IMR-90 (cell line): ENCODE results near the gene TSKU. TPM values are rescaled to one million over a fixed set of nuclear protein-coding genes. Genes with fewer than 3 reads are reported as not detected.

Experiments used
- ATAC-seq: fragments of 200-7000 bp; cut with Tn5 transposase; 2 replicates; pipeline ENCODE4 v1.9.1; 2020; ENCODE audit warnings: low read depth, mild to moderate bottlenecking, moderate library complexity
- BruUV-seq: library from RNA; stranded (reverse); fragments of 400-500 nt; replicated peaks from 2 replicates; lab custom pipeline; 2021; lab: Mats Ljungman, UMichigan
- CTCF ChIA-PET: fragments of 300-600 bp; formaldehyde crosslinking; extraction: SDS; loops from one replicate; lab custom pipeline; 2021; ENCODE audit warnings: antibody characterized with exemption; lab: Yijun Ruan, JAX
- POLR2A ChIA-PET: fragments of 300-600 bp; sonication (Branson Sonifier 250); formaldehyde crosslinking; loops from one replicate; lab custom pipeline; 2022; ENCODE audit warnings: antibody characterized with exemption; ENCODE audit not compliant: unreplicated experiment; lab: Charles Lee
- DNase-seq: peaks from one replicate; pipeline ENCODE4 v3.0.0; 2013
- H2AFZ ChIP-seq: replicated peaks from 2 replicates; pipeline ENCODE3; 2013; ENCODE audit warnings: low read length, mild to moderate bottlenecking; ENCODE audit not compliant: poor library complexity
- H2AK5ac ChIP-seq: 2 replicates; pipeline ENCODE4 v1.6.1; 2013; ENCODE audit warnings: low read depth, low read length, inconsistent platforms
- H2AK9ac ChIP-seq: replicated peaks from 2 replicates; pipeline ENCODE3; 2013; ENCODE audit warnings: mild to moderate bottlenecking, low read depth, low read length, moderate library complexity; ENCODE audit not compliant: poor library complexity
- H2BK120ac ChIP-seq: 2 replicates; pipeline ENCODE4 v1.6.1; 2013; ENCODE audit warnings: low read depth, low read length, inconsistent platforms
- H2BK15ac ChIP-seq: 3 replicates; pipeline ENCODE4 v1.6.1; 2013; ENCODE audit warnings: low read depth, low read length, inconsistent platforms
- H2BK20ac ChIP-seq: 2 replicates; pipeline ENCODE4 v1.6.1; 2013; ENCODE audit warnings: low read depth, mild to moderate bottlenecking, inconsistent platforms, low read length, moderate library complexity
- H2BK5ac ChIP-seq: 2 replicates; pipeline ENCODE4 v1.6.1; 2013; ENCODE audit warnings: mild to moderate bottlenecking, low read depth, low read length, inconsistent platforms; ENCODE audit not compliant: poor library complexity, severe bottlenecking
- H3K14ac ChIP-seq: replicated peaks from 2 replicates; pipeline ENCODE4 v1.6.1; 2013; ENCODE audit warnings: low read depth, low read length, inconsistent platforms
- H3K18ac ChIP-seq: 2 replicates; pipeline ENCODE4 v1.6.1; 2013; ENCODE audit warnings: low read depth, low read length, control low read depth
- H3K23ac ChIP-seq: 2 replicates; pipeline ENCODE4 v1.6.1; 2013; ENCODE audit warnings: low read depth, low read length, inconsistent platforms
- H3K27ac ChIP-seq: 2 replicates; pipeline ENCODE4 v1.5.1; 2013; ENCODE audit warnings: mild to moderate bottlenecking, control low read depth, low read length; ENCODE audit not compliant: insufficient read depth
- H3K27me3 ChIP-seq: 2 replicates; pipeline ENCODE4 v1.6.1; 2013; ENCODE audit warnings: low read length; ENCODE audit not compliant: control insufficient read depth, insufficient read depth
- H3K36me3 ChIP-seq: 2 replicates; pipeline ENCODE4 v1.6.1; 2013; ENCODE audit warnings: low read length, mixed read lengths; ENCODE audit not compliant: control insufficient read depth, insufficient read depth
- H3K4ac ChIP-seq: 2 replicates; pipeline ENCODE4 v1.6.1; 2013; ENCODE audit warnings: low read depth, low read length, inconsistent platforms
- H3K4me1 ChIP-seq: 2 replicates; pipeline ENCODE4 v1.6.1; 2013; ENCODE audit warnings: low read length, mixed read lengths; ENCODE audit not compliant: control insufficient read depth, insufficient read depth
- H3K4me2 ChIP-seq: 2 replicates; pipeline ENCODE4 v1.6.1; 2013; ENCODE audit warnings: low read depth, mild to moderate bottlenecking, control low read depth, low read length, moderate library complexity
- H3K4me3 ChIP-seq: 2 replicates; pipeline ENCODE4 v1.5.1; 2013; ENCODE audit warnings: low read depth, mild to moderate bottlenecking, control low read depth, low read length, moderate library complexity; ENCODE audit not compliant: insufficient read depth
- H3K56ac ChIP-seq: 2 replicates; pipeline ENCODE4 v1.6.1; 2013; ENCODE audit warnings: low read length, inconsistent platforms; ENCODE audit not compliant: insufficient read depth; ENCODE audit errors: extremely low read depth
- H3K79me1 ChIP-seq, 2 experiments: 2 replicates each; pipeline ENCODE4 v1.6.1; 2013; ENCODE audit warnings: low read length in 2 of 2, inconsistent platforms in 1 of 2, low read depth in 1 of 2
- H3K9ac ChIP-seq: 2 replicates; pipeline ENCODE4 v1.6.1; 2013; ENCODE audit warnings: low read depth, low read length, control low read depth
- H3K9me1 ChIP-seq: 2 replicates; pipeline ENCODE4 v1.6.1; 2013; ENCODE audit warnings: low read length, inconsistent platforms; ENCODE audit not compliant: insufficient read depth
- H3K9me3 ChIP-seq: 2 replicates; pipeline ENCODE4 v1.6.1; 2013; ENCODE audit warnings: low read length; ENCODE audit not compliant: control insufficient read depth, insufficient read depth
- H4K20me1 ChIP-seq: 2 replicates; pipeline ENCODE4 v1.6.1; 2013; ENCODE audit warnings: low read length, inconsistent platforms; ENCODE audit not compliant: insufficient read depth
- H4K5ac ChIP-seq: 2 replicates; pipeline ENCODE4 v1.6.1; 2013; ENCODE audit warnings: mild to moderate bottlenecking, low read depth, low read length, control low read depth
- H4K8ac ChIP-seq, 2 experiments: 2 replicates each; pipeline ENCODE4 v1.6.1; 2013; ENCODE audit warnings: low read depth in 2 of 2, low read length in 2 of 2, control low read depth in 1 of 2, inconsistent platforms in 1 of 2
- H4K91ac ChIP-seq: 2 replicates; pipeline ENCODE4 v1.6.1; 2013; ENCODE audit warnings: low read depth, low read length, inconsistent platforms; ENCODE audit not compliant: insufficient read depth
- BHLHE40 ChIP-seq: fragments of 150-350 bp; IDR thresholded peaks from 2 replicates; pipeline ENCODE4 v1.6.1; 2016; ENCODE audit warnings: mild to moderate bottlenecking, low read depth, low read length
- CEBPB ChIP-seq: IDR thresholded peaks from 2 replicates; pipeline ENCODE4 v1.6.1; 2012; ENCODE audit warnings: low read depth, low read length, improper control_type of control experiment
- CHD1 ChIP-seq: IDR thresholded peaks from 2 replicates; pipeline ENCODE4 v1.6.1; 2012; ENCODE audit warnings: low read depth, low read length, improper control_type of control experiment
- CTCF ChIP-seq: conservative IDR thresholded peaks from 2 replicates; pipeline ENCODE4 v1.5.1; 2012; ENCODE audit warnings: mild to moderate bottlenecking, low read depth, low read length, improper control_type of control experiment
- ELK1 ChIP-seq: fragments of 150-350 bp; IDR thresholded peaks from 2 replicates; pipeline ENCODE4 v1.6.1; 2016; ENCODE audit warnings: low read depth, mild to moderate bottlenecking, low read length, moderate library complexity, borderline replicate concordance
- FOS ChIP-seq: fragments of 150-350 bp; IDR thresholded peaks from 2 replicates; pipeline ENCODE4 v1.6.1; 2016; ENCODE audit warnings: low read depth, low read length
- MAFK ChIP-seq: IDR thresholded peaks from 2 replicates; pipeline ENCODE4 v1.6.1; 2012; ENCODE audit warnings: low read depth, low read length, improper control_type of control experiment
- MAZ ChIP-seq: IDR thresholded peaks from 2 replicates; pipeline ENCODE4 v1.6.1; 2012; ENCODE audit warnings: low read depth, mild to moderate bottlenecking, low read length, improper control_type of control experiment, moderate library complexity, borderline replicate concordance
- MXI1 ChIP-seq: IDR thresholded peaks from 2 replicates; pipeline ENCODE4 v1.6.1; 2012; ENCODE audit warnings: low read depth, mild to moderate bottlenecking, low read length, moderate library complexity, borderline replicate concordance
- NFE2L2 ChIP-seq: fragments of 150-350 bp; IDR thresholded peaks from 2 replicates; pipeline ENCODE4 v1.6.1; 2016; ENCODE audit warnings: low read depth, mild to moderate bottlenecking, low read length
- POLR2A ChIP-seq: IDR thresholded peaks from 2 replicates; pipeline ENCODE4 v1.6.1; 2012; ENCODE audit warnings: mild to moderate bottlenecking, low read depth, low read length
- RAD21 ChIP-seq: IDR thresholded peaks from 2 replicates; pipeline ENCODE4 v1.6.1; 2012; ENCODE audit warnings: low read length, improper control_type of control experiment
- RCOR1 ChIP-seq: IDR thresholded peaks from 2 replicates; pipeline ENCODE4 v1.6.1; 2012; ENCODE audit warnings: mild to moderate bottlenecking, low read length, improper control_type of control experiment; ENCODE audit not compliant: insufficient replicate concordance
- RFX5 ChIP-seq: IDR thresholded peaks from 2 replicates; pipeline ENCODE4 v1.8.0; 2012; ENCODE audit warnings: low read depth, mild to moderate bottlenecking, low read length, moderate library complexity
- SMC3 ChIP-seq: fragments of 150-350 bp; IDR thresholded peaks from 2 replicates; pipeline ENCODE4 v1.6.1; 2016; ENCODE audit warnings: low read depth, mild to moderate bottlenecking, antibody characterized with exemption, low read length, moderate library complexity
- USF2 ChIP-seq: fragments of 150-350 bp; IDR thresholded peaks from 2 replicates; pipeline ENCODE4 v1.6.1; 2017; ENCODE audit warnings: mild to moderate bottlenecking, antibody characterized with exemption, low read length, low read depth
- WGBS, 2 experiments: methylation state at CpG; one replicate each; pipeline versions ENCODE4 v1.1.5 to v1.1.7; 2013; ENCODE audit warnings: missing lambda C conversion rate in 2 of 2; ENCODE audit not compliant: insufficient read length in 1 of 2; ENCODE audit errors: extremely low coverage in 2 of 2; 5-methylcytosine and 5-hydroxymethylcytosine counted together
- dilution Hi-C: fragments of 300-500 bp; cut with HindIII; formaldehyde crosslinking; loops from one replicate; pipeline ENCODE4 v1.14.3; 2018; ENCODE audit warnings: low sequenced_read_pairs; ENCODE audit not compliant: unreplicated experiment
- in situ Hi-C: fragments of 300-500 bp; cut with MboI; formaldehyde crosslinking; loops from 3 replicates; pipeline ENCODE4 v1.14.3; 2019; ENCODE audit warnings: low sequenced_read_pairs, inconsistent platforms, mixed read lengths
- intact Hi-C: fragments of 100-400 bp; cut with micrococcal nuclease; formaldehyde crosslinking; loops from 2 replicates; pipeline ENCODE4 v1.10.0; 2022
- polyA plus RNA-seq, 3 experiments: library from polyadenylated mRNA; depleted of rRNA; stranded (reverse); fragments of >200 nt; gene quantifications; 2 replicates each; pipeline ENCODE4 v1.2.3, GENCODE V29; 2012; ENCODE audit warnings: low replicate concordance in 1 of 3
- total RNA-seq: library from RNA; depleted of rRNA; stranded (reverse); fragments of >200 nt; gene quantifications from 2 replicates; pipeline ENCODE4 v1.2.3, GENCODE V29; 2012

Gene TSKU
- total and polyA plus RNA-seq, 2 of the 4 experiments (the other 2 are of a cell fraction): 6.8 to 26.6 TPM

- Histone ChIP-seq H3K9me3 (no peaks in the 10 kb centered on the region), H3K4ac (no peak overlapping the region), H4K91ac (no peak overlapping the region), H3K36me3 (no peaks in the 10 kb centered on the region), H3K14ac (no peak overlapping the region), H2AFZ (no peak overlapping the region), H3K9me1 (peaks cover 27% of the 10 kb centered on the region), H2AK9ac (no peak overlapping the region), H2BK5ac (no peak overlapping the region), H3K4me3 (no peak overlapping the region), H2BK15ac (peak overlapping the region; percentile 86; the same call in 1 of the 3 replicates), H3K27ac (no peak overlapping the region), H3K23ac (no peak overlapping the region), H4K8ac (no peak overlapping the region), H3K9ac (no peak overlapping the region), H3K79me1 (no peaks in the 10 kb centered on the region), H2BK120ac (no peak overlapping the region), H3K27me3 (peaks cover 6% of the 10 kb centered on the region; the same call in 1 of the 2 replicates), H3K4me2 (no peak overlapping the region), H3K18ac (no peak overlapping the region), H3K4me1 (peaks cover 37% of the 10 kb centered on the region), H2AK5ac (peak overlapping the region; percentile 84), H4K20me1 (no peaks in the 10 kb centered on the region), H4K5ac (no peak overlapping the region), H2BK20ac (no peak overlapping the region), H3K56ac (no peak overlapping the region)
- dilution Hi-C loops (no loop called here), intact Hi-C loops (no loop called here), in situ Hi-C loops (no loop called here)
- ATAC-seq (no peak), DNase-seq (no peak)
- BruUV-seq: no TSS peak
- POLR2A ChIA-PET: no interaction called here
- CTCF ChIA-PET: no interaction called here
- 87% methylated on average over 5 of the region's 10 CpGs; no CpG with 5 or more reads in 1 of the 2 experiments for WGBS, 2 experiments
- TF ChIP-seq MAFK (no peak), POLR2A (no peak), MAZ (no peak), RAD21 (no peak), FOS (no peak), MXI1 (no peak), CHD1 (no peak), CTCF (no peak), ELK1 (no peak), RCOR1 (no peak), NFE2L2 (no peak), USF2 (no peak), CEBPB (no peak), RFX5 (no peak), SMC3 (no peak), BHLHE40 (no peak)
Observed at GRCh38 chr11:76764941-76765665, 18.1 kb upstream of the TSKU start.
